ENCODE data around the gene DENND5A.
"Not testable (repeated sequence)": the region's sequence is repeated elsewhere in the genome, so short reads cannot be mapped to it uniquely, and the experiment has no call there.

GRCh38 chr11:9258279-9258678 lies 6.9 kb downstream of the DENND5A start:
- TF ChIP-seq POLR2A (IDR thresholded peaks at IDR 0.05); POLR2AphosphoS5 (IDR thresholded peaks at IDR 0.05); CTCF (IDR thresholded peaks at IDR 0.05 in 8 of 11, conservative IDR thresholded peaks at IDR 0.05 in 3 of 11): not testable (repeated sequence)
